NCI-H1048 (cell line): ENCODE data around the gene ZNF445.
"Not testable (repeated sequence)": the region's sequence is repeated elsewhere in the genome, so short reads cannot be mapped to it uniquely, and the experiment has no call there.

Source experiments
- DNase-seq: peaks from one replicate; lab custom pipeline; 2025; lab: John Stamatoyannopoulos, UW

Gene ZNF445

GRCh38 chr3:44398853-44399252 lies 78.6 kb downstream of the ZNF445 start:
- no peak for DNase-seq

GRCh38 chr3:44398271-44398670 lies 79.2 kb downstream of the ZNF445 start:
- DNase-seq = not testable (repeated sequence)

DNA sequence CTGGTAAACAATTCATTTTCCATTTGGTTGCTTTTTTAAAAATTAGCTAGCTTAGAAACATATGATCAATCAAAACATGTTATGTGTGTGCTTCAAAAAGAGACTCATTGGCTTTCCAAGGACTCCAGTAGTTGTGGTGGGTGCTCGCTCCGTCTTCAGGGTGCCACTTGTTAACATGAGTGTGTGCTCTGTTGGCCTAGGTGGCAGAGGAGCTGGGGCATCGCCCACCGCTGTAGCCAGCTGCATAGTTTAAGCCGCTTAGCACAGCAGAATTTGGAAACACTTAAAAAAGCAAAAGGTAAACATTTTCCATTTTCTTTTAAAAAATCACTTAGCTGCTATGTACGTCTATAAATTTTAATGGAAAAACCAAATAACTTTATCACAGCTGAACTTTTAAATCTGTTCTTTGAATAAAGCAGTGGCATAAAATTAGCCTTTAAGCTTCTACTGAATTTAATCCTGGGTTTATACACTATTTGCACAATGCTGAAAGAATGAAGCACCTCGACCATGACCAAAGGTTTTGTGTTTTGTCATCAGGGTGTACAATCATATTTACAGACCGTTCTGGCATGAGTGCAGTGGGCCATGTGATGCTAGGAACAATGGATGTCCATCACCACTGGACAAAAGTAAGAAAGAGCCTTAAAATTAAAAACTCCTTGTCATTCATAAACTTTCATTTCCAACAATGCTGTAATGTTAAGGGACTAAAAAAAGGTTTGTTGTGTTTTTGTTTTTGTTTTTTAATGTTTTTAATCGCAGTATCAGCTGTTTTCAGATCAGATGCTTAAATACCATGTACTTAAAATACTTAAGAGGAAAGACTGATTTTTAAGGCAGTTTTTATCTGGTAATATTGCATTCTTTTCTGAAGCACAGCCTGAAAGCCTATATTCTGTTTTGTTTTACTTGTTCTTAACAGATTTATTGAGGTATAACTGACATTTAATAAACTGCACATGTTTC lies 81.0 kb downstream of the ZNF445 start:
- DNase-seq = no peak

GRCh38 chr3:44395714-44396113 lies 81.8 kb downstream of the ZNF445 start:
- DNase-seq = no peak

DNA sequence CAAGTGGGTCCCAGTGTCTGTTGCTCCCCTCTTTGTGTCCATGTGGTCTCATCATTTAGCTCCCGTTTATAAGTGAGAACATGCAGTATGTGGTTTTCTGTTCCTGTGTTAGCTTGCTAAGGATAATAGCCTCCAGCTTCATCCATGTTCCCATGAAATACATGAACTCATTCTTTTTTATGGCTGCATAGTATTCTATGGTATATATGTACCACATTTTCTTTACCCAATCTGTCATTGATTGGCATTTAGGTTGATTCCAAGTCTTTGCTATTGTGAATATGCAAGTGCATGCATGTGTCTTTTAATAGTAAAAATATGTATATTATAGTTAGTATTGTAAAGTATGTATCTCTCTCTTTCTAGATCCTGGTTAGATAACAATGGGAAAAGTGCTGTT lies 85.0 kb downstream of the ZNF445 start:
- DNase-seq = no peak

GRCh38 chr3:44387404-44387803 lies 90.1 kb downstream of the ZNF445 start:
- no peak for DNase-seq
